Brain microvascular endothelial cell (primary cell): Measurements from ENCODE around the gene GNG13.

Experiments
- DNase-seq: peaks from one replicate; pipeline ENCODE4 v3.0.0-alpha.2; 2020
- H3K27ac ChIP-seq: fragments of 250-450 bp; sonication (Bioruptor Pico); 2 replicates; pipeline ENCODE4 v1.5.1; 2020; ENCODE audit warnings: mild to moderate bottlenecking, moderate library complexity
- H3K27me3 ChIP-seq: fragments of 250-450 bp; sonication (Bioruptor Pico); replicated peaks from 2 replicates; pipeline ENCODE4 v1.5.1; 2020; ENCODE audit warnings: mild to moderate bottlenecking
- H3K36me3 ChIP-seq: fragments of 250-450 bp; sonication (Bioruptor Pico); replicated peaks from 2 replicates; pipeline ENCODE4 v1.5.1; 2020; ENCODE audit warnings: mild to moderate bottlenecking
- H3K4me3 ChIP-seq: 2 replicates; pipeline ENCODE4 v1.5.1; 2011; ENCODE audit warnings: low read depth, mild to moderate bottlenecking, control low read depth, low read length, moderate library complexity
- in situ Hi-C: cut with HindIII; loops from 2 replicates; pipeline ENCODE4 v1.10.0; 2017; ENCODE audit warnings: low sequenced_read_pairs, low pct_ligation_motif_present
- TF ChIP-seq, protein P1 (sequence below): IDR thresholded peaks from 2 replicates; pipeline ENCODE4 v1.5.1; 2011; ENCODE audit warnings: low read depth, mild to moderate bottlenecking, moderate library complexity, low read length, control low read depth, inconsistent platforms; ENCODE audit errors: missing control alignments

GNG13 gene

DNA sequence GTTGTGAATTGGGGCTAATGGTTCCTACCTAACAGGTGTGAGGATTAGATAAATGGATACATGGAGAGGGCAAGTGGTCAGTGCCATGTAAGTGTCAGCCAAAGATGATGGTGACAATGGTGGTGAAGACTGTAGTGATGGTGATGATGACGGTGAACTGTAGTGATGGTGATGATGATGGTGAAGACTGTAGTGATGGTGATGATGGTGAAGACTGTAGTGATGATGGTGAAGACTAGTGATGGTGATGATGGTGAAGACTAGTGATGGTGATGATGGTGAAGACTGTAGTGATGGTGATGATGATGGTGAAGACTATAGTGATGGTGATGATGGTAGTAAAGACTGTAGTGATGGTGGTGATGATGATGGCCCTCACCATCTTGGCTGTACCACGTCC is 18.1 kb upstream of the GNG13 start:
- TF ChIP-seq, protein P1, sequence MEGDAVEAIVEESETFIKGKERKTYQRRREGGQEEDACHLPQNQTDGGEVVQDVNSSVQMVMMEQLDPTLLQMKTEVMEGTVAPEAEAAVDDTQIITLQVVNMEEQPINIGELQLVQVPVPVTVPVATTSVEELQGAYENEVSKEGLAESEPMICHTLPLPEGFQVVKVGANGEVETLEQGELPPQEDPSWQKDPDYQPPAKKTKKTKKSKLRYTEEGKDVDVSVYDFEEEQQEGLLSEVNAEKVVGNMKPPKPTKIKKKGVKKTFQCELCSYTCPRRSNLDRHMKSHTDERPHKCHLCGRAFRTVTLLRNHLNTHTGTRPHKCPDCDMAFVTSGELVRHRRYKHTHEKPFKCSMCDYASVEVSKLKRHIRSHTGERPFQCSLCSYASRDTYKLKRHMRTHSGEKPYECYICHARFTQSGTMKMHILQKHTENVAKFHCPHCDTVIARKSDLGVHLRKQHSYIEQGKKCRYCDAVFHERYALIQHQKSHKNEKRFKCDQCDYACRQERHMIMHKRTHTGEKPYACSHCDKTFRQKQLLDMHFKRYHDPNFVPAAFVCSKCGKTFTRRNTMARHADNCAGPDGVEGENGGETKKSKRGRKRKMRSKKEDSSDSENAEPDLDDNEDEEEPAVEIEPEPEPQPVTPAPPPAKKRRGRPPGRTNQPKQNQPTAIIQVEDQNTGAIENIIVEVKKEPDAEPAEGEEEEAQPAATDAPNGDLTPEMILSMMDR = no peak
- Histone ChIP-seq H3K27ac (no peak overlapping the region), H3K36me3 (no peaks in the 10 kb centered on the region), H3K27me3 (peaks cover 11% of the 10 kb centered on the region), H3K4me3 (no peak overlapping the region)
- DNase-seq = no peak
- in situ Hi-C loops = no loop called here

DNA sequence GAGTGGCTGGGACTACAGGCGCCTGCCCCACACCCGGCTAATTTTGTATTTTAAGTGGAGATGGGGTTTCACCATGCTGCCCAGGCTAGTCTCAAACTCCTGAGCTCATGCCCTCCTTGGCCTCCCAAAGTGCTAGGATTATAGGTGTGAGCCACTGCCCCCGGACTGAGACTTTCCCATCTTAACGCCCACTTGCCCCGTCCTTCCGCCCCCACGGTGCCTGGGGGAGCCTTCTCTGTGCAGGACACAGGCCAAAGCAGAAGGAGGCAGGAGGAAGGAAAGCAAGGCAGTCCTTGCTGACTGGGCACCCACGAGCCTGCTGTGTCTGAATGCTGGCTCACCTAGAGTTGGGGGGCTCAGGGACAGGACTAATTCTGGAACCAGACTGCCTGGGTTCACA is 17.6 kb upstream of the GNG13 start:
- TF ChIP-seq, protein P1 = no peak
- Histone ChIP-seq H3K36me3 (no peaks in the 10 kb centered on the region), H3K27ac (no peak overlapping the region), H3K4me3 (no peak overlapping the region), H3K27me3 (peaks cover 15% of the 10 kb centered on the region)
- in situ Hi-C loops = no loop called here
- no peak for DNase-seq

DNA sequence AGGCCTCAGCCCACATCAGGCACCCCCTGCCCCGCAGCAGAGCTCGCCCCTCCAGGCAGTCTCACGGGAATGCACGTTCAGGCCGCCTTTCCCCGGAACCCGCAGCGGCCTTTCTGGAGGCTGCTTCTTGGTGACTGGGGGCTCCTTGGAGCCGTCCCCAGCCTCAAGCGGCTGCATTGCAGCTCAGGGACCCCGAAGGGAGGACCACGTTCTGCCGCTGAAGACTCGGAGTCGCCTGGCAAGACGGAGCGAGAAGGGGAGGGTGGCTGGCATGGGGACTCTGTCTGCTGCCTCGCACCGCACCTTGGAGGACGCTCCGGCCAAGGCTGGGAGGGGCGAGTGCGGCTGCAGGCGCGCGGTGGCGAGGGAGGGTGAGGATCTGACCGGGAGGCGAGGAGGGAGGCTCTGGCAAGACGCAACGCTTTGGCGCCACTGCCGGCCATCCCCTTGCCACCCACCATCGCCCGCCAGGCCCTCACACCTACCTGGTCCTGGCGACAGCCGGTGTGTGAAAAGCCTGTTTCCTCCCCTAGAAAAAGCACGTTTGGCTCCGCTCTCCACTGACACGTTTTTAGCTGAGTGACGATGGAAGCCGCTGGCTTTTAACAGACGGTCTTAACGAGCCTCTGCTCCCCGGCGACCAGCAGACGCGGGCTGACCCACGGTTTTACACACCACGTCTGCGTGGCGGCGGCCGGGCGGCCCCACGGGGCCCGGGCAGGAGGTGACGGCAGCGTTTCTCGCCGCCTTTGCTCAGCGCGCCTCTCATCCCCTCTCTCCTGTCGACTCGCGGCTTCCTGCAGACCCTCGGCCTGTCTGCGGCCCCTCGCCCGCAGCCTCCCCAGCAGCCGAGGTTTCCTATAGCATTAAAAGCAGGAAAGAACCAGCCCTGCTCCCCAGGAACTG is 16.7 kb upstream of the GNG13 start:
- H3K27me3 ChIP-seq = peaks cover 18% of the 10 kb centered on the region
- no peak overlapping the region for H3K27ac ChIP-seq
- in situ Hi-C loops = no loop called here
- no peak overlapping the region for H3K4me3 ChIP-seq
- DNase-seq = no peak
- H3K36me3 ChIP-seq = no peaks in the 10 kb centered on the region
- TF ChIP-seq, protein P1 = no peak

DNA sequence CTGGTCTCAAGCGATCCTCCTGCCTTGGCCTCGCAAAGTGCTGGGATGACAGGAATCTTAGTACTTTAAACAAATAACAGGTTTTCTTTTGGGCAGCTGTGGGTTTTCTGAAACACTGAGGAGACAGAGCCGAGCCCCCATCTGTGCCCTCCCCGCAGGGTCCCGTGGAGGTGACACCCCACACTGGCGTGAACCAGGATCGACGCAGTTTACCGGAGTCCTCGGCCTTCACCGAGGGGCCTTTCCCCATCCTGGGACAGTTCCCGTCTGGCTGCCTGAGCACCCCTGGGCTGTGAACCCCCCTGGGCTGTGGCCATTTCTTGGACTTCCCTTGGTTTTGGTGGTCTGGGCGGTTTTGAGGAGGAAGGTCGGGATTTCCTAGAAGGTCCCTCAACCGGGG is 15.3 kb upstream of the GNG13 start:
- no peak overlapping the region for H3K4me3 ChIP-seq
- H3K27ac ChIP-seq = no peak overlapping the region
- in situ Hi-C loops = no loop called here
- TF ChIP-seq, protein P1 = no peak
- peaks cover 20% of the 10 kb centered on the region for H3K27me3 ChIP-seq
- no peak for DNase-seq
- H3K36me3 ChIP-seq = no peaks in the 10 kb centered on the region

DNA sequence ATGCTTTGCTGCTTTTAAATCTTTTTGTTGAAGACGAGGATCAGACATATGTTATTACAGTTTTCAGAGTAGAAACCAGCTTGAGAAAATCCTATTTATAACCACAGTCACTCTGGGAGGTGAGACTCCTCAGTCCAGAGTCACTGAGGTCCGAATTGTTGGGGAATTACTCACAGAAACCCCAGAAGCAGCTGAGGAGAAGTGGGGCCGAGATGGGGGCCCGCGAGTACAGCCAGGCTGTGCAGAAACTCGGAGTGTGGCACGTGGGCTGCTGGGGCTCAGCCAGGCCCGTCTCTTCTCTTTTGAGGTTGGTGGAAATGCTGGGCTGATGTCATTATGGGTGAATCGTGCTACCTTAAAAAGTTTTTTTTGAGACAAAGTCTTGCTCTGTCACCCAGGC is 14.4 kb upstream of the GNG13 start:
- Histone ChIP-seq H3K4me3 (no peak overlapping the region), H3K27ac (no peak overlapping the region), H3K36me3 (no peaks in the 10 kb centered on the region), H3K27me3 (peaks cover 20% of the 10 kb centered on the region)
- DNase-seq = peak; percentile 28
- TF ChIP-seq, protein P1 = no peak
- in situ Hi-C loops = no loop called here
